Measurements from ENCODE around the gene KDM4B.

Gene KDM4B

GRCh38 chr19:5112175-5112574 lies 143.3 kb downstream of the KDM4B start:
- DNase-seq, result no peak

GRCh38 chr19:5112681-5113575 lies 144.0 kb downstream of the KDM4B start:
- DNase-seq, result no peak

GRCh38 chr19:5113633-5114586 lies 145.0 kb downstream of the KDM4B start:
- DNase-seq, result no peak

- DNase-seq, result no peak
Measured at GRCh38 chr19:5114727-5115126, 145.8 kb downstream of the KDM4B start.

- DNase-seq, result no peak
Measured at GRCh38 chr19:5115351-5115750, 146.4 kb downstream of the KDM4B start.

- DNase-seq, result no peak
Measured at GRCh38 chr19:5115771-5116202, 146.9 kb downstream of the KDM4B start.

- no peak for DNase-seq
Measured at GRCh38 chr19:5116292-5116691, 147.4 kb downstream of the KDM4B start.

GRCh38 chr19:5117421-5117820 lies 148.5 kb downstream of the KDM4B start:
- no peak for DNase-seq

- DNase-seq, result no peak
Measured at GRCh38 chr19:5118026-5118425, 149.1 kb downstream of the KDM4B start.

- no peak for DNase-seq
Measured at GRCh38 chr19:5119297-5119998, 150.5 kb downstream of the KDM4B start.

- DNase-seq, result no peak
Measured at GRCh38 chr19:5120321-5120720, 151.4 kb downstream of the KDM4B start.

GRCh38 chr19:5120833-5121232 lies 151.9 kb downstream of the KDM4B start:
- DNase-seq, result no peak

GRCh38 chr19:5121266-5122120 lies 152.6 kb downstream of the KDM4B start:
- no peak for DNase-seq

GRCh38 chr19:5122121-5122400 lies 153.1 kb downstream of the KDM4B start:
- no peak for DNase-seq

GRCh38 chr19:5122671-5123409 lies 153.9 kb downstream of the KDM4B start:
- DNase-seq, result no peak

GRCh38 chr19:5123646-5124045 lies 154.7 kb downstream of the KDM4B start:
- DNase-seq, result no peak

GRCh38 chr19:5124111-5124855 lies 155.4 kb downstream of the KDM4B start:
- DNase-seq, result no peak

GRCh38 chr19:5125376-5125775 lies 156.5 kb downstream of the KDM4B start:
- DNase-seq, result no peak

GRCh38 chr19:5125797-5126497 lies 157.0 kb downstream of the KDM4B start:
- DNase-seq, result no peak

All from activated CD4-positive, alpha-beta T cell treated with anti-CD3 and anti-CD28 coated beads, Interleukin-10, Interleukin-2, amounts not matched to agents 100 ng/mL and 50 ng/mL, durations not matched to agents 16 hours and 8 hours (primary cell).